Measurements from ENCODE around the gene ANO2. TPM values are rescaled to one million over a fixed set of nuclear protein-coding genes. Genes with fewer than 3 reads are reported as not detected.

ANO2 gene
- total RNA-seq, 1 experiment from 2014 or later: 2.9 TPM

DNA sequence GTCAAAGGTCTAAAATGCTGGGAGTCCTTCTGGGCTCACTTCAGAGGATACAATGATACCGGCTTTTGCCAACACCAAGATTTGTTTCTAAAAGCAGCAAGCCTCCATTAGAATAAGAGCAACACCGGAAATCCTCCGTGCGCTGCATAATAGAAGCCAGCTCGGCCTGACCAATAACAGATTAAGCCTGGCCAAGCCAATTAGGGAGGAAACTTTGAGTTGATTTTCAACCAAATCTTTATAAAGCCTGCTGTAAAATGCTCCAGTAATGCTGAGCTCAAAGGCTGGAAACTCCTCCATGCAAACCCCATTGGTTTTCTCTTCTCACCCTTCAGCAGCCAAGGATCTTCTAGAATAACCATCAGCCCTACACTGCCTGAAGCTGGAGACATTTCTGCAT, 363.0 kb downstream of the ANO2 start:
- DNase-seq (ENCODE audit: low read depth): no peak

DNA sequence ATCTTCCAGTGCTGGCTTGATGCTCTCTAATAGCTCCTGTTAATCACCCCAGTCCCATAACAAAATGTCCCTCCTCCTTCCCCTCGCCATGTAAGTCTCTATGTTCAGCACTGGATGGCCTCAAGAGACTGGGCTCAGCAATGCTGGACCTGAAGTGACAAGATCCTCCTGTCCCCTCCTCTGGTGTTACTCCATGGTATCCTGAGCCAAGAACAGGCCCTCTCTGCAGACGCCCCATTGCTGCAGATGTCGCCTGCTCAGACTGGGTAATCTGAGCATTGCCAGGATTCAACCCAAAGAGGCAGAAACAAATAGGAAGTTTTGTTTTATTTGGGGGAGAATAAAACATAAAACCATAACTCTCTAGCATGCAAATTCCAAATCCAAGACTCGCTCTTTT, 363.4 kb downstream of the ANO2 start:
- DNase-seq (ENCODE audit: low read depth): no peak

DNA sequence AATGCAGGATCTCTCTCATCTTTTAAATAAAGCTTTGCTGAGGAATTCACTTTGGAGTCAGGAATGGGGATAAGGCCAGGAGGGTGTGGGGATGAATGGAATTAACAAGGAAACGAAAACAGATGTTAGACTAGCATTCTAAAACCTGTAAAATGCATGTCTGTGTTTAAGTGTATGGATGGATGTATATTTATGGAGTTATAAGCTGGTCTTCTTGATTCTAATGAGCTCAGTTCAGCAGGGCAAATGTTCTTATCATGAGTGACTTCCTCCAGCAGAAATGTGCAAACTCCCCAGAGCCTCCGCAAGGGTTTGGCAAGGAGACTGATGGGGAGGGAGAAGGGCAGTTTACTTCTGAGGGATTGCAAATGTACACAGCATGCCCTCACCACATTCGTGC, 364.0 kb downstream of the ANO2 start:
- no peak for DNase-seq (ENCODE audit: low read depth)

DNA sequence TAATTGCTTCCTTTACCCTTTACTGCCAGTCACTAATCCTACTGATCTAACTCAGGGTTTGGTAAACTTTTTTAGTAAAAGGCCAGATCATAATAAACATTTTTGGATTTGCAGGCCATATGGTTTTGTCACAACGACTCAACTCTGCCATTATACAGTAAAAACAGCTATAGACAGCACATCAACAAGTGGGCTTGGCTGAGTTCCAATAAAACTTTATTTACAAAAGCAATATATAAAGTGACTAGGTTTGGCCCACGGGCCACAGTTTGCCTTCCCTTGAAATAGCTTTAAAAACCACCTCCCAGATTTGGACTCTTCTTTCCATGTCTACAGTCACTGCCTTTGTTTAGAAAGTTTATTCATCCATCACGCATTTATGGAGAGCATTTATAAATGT, 366.3 kb downstream of the ANO2 start:
- no peak for DNase-seq (ENCODE audit: low read depth)

DNA sequence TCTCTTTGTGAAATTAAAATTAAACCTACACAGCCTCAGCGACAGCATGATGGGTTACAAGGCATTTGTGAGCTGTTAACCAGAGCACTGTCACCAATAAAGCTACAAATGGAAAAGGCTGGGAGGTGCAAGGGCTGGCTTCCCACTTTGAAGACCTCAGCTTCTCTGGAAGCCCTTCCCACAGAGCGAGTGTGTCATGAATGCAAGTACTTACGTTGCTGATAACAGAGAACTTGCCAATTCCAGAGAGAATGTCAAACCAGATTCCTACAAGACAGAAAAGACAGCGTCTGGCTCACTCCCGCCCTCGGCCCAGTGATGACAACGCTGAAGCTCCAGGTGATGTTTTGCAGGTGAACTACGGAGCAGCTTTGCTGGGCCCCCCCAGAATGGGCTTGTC, 367.3 kb downstream of the ANO2 start:
- no peak for DNase-seq (ENCODE audit: low read depth)

DNA sequence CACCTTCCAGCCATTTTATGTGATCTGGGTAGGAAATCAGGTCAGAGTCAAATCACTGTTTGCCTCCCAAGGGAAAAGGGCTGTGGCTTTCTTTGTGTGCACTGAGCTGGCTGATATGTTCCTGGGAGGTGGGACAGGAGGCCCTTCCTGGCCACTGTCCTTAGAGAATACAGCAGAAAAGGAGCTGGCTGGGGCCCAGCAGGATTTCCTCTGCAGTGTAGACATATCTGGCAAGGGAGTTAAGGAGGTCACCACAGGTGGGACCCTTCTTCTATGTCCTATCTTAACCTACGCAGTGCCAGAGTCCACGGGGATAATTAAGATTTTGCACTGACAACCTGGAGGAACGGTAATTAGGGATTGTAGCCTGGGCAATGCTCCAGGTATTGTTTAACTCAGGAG, 367.8 kb downstream of the ANO2 start:
- no peak for DNase-seq (ENCODE audit: low read depth)

DNA sequence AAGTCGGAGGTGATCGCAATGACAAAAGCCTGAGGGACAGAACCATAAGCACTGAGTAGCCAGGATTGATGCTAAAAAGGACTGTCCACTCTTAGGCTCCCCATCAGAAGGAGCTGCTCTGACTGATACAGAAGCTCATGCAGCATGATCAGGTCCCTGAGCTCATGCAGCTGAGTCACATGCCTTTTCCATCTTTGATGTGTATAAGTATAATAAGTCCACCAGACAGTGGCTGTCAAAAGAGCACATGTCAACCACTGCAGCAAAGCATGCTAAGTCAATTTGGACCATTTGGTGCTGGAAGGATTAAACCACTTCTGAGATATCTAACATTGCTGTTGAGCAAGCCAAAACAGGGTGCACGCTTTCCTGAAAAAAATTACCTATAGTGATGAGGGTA, 369.1 kb downstream of the ANO2 start:
- no peak for DNase-seq (ENCODE audit: low read depth)

DNA sequence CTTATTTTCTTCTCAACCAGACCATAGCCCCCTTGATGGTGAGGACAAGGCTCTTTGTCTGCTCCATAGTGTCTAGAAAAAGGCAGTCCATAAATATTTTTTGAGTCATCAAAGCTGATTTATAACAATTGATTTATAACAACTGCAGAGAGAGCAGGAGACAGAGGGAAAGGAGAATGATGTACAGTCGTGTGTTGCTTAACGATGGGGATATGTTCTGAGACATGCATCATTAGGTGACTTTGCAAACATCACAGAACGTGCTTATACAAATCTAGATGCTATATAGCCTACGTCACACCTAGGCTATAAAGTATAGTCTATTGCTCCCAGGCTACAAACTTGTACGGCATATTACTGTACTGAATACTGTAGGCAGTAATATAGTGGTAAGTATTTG, 369.8 kb downstream of the ANO2 start:
- DNase-seq (ENCODE audit: low read depth): no peak

DNA sequence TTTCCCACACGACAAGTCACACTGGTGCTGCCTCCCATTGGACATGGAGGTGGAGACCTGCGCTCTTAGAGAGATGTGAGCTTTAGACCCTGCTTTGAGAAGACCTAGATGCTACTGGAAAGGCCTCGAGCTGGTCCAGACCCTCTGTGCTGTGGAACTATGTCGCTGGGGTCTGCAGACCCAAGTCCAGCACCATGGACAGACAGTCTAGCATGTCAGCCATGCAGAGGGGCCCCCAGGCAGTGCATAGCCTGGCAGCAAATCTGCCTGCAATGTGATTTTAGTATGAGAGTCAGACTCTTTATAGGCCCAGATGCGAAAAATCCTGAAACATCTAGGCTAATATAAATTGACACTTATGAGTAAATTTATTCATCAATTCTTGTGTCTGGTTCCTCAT, 371.7 kb downstream of the ANO2 start:
- no peak for DNase-seq (ENCODE audit: low read depth)

DNA sequence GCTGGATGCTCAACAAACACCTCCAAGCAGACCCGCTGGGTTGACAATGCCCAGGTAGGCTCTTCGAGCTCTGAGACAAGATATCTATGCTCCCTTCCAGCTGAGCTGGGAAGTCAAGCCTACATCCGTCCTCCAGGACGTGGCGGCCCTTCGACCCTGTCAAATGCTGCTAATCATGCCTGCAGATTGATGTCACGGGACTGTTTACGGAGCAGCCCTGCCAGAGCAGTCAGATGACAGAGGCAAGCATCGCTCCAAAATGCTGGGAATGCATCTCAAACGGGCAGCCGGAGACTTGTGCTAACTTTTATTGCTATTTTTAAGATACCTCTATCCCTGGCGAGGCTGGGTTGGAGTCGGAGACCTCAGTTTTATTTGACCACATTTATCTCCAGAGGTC, 373.9 kb downstream of the ANO2 start:
- DNase-seq (ENCODE audit: low read depth): no peak

DNA sequence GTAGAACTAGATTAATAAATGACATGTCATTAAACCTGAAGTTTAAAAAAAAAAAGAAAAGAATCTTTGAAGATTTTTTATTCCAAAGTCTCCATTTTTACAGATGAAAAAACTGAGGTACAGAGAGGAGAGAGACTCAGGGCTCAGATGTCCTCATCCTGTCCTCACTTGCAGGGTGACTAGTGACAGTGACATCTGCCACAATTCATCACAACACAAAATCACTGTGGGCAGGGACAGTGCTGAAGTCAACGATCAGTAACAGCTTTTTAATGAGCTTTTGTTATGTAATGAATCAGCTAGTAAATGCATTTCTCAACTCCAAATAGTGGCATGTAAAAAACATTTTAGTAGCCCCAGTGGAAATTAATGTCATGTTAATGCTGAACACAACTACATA, 374.6 kb downstream of the ANO2 start:
- no peak for DNase-seq (ENCODE audit: low read depth)

DNA sequence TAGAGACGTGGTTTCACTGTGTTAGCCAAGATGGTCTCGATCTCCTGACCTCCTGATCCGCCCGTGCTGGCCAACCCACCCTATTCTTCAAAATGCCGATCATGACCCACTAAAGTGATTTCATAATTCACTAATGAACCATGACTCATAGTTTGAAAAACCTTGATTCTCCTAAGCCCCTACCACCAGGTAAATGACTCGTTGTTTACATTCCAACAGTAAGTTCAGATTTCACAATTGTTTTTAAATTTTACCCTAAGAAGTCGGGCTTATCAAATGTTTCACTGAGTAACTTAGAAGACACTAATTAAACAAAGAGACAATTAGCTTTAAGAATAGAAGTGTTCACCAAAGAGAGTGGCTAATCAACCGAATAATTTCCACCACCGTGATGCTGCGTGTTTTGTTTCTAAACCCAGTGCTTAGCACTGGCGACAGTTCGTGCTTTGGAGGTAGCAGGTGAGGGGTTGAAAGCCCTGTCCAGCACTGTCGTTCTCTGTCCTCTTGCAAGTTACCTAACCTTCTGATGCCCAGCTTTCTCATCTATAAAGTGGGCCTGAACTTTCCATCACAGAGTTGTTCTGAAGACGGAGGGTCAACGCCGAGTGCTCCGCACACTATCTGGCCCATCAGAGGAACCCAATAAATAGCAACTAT, 376.6 kb downstream of the ANO2 start:
- no peak for DNase-seq (ENCODE audit: low read depth)

DNA sequence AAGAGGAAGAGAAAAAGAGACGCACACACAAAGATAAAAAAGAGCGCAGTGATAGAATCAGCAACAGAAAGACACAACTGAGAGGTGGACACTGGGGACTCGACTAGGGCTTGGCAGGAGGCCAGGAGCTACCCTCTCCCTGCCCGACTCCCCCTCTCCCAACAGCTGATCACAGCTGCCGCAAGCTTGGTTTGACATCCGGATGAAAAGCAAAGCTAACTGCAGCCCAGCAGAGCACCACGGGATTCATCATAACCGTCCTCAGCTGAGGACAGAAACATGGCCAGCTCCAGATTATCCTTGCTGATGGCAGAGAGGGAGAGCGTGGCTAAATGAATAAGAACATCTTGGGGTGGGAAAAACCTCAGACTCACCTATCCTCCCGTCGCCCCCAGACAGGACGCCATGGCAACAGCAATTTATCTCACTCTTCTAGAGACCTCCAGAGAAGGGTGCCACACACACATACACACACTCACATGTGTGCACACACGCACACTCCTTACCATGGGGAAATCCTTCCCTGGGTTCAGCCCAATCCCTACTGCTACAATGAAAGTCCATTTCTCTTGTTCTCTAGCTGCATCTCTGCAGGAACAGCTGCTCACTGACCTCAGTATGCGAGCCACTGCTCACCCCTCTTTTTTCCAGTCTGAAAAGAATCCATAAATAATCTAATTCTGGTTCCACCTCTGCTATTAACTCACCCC, 377.9 kb downstream of the ANO2 start:
- no peak for DNase-seq (ENCODE audit: low read depth)

DNA sequence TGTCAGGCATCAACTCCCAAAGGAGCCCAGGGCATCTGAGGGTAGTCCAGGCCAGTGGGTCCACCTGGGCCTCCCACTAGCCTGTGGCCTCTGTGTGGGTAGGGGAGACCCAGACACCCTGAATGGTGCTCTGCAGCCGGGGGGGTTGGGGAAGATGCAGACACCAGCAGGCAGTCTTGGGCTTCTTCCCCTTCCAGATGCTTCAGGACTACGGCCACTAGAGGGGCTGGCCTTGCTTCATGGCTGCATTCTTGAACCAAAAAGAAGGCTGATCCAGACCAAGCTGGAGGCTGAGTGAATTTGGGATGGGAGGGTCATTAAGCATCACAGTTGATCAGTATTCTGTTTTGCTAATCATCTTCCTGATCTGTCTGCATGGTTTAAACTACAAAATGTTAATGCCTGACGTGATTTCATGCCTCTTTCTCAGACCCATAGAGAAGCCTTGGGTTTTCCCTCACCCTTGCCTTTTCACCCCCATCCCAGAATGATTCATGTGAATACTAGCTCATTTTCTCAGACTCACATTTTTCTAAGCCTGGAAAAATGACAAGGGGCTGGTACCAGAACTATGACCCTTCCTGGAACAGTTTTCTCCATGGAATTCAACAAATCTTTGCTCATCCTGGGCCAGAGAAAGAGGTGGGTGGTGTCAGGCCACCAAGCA, 379.0 kb downstream of the ANO2 start:
- DNase-seq (ENCODE audit: low read depth): peak; percentile 54

DNA sequence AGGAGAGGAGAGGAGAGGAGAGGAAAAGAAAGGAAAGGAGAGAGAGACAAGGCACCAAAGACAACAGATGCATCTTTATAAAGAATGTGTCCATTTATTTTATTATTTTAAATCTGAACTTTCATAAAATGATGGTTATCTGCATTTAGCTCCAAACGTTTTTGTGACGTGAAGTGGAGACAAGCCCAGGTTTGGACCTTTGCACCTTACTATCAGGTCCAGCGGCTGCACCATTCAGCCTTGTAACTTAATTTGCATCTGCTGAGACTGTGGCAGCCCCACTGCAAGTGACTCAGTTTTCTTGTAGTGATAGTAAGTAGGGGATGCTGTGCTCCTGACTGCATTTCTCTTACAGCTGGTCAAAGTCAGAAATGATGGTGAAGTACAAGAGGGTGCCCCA, 382.5 kb downstream of the ANO2 start:
- DNase-seq (ENCODE audit: low read depth): no peak

DNA sequence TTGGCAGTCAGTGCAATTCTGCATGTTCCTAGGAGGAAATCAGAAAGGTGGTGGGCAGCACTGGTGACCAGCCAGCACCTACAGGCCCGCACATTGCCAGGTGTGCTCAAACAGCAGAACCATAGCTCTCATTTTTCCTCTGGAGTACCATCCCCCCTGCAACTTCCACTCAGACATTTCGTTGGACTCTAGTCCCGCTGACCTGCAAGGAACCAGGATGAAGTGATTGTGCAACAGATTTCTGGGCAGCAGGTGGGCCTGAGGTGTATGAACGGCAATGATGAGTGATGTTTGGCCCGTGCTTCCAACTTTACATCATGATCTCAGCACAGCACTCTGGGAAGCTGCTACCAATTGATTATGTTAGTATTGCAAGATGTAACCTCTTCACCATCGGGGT, 383.2 kb downstream of the ANO2 start:
- DNase-seq (ENCODE audit: low read depth): no peak

DNA sequence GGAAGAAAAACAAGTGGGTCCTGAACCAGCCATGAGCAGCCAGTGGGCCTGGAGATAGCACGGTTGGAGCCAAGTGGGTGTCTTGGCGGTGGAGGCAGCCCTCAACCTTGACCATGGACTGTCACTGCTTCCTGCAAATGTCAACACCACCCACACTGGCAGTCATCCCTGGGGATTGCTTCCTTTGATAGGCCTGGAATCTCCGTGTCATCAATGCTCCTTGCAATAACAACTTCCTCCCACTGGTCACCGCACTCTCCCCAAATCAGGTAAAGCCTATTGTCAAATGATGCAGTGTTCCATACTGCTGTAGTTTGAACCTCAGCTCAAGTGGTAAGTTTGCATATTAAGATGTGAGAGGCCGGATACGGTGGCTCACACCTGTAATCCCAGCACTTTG, 384.0 kb downstream of the ANO2 start:
- DNase-seq (ENCODE audit: low read depth): no peak

DNA sequence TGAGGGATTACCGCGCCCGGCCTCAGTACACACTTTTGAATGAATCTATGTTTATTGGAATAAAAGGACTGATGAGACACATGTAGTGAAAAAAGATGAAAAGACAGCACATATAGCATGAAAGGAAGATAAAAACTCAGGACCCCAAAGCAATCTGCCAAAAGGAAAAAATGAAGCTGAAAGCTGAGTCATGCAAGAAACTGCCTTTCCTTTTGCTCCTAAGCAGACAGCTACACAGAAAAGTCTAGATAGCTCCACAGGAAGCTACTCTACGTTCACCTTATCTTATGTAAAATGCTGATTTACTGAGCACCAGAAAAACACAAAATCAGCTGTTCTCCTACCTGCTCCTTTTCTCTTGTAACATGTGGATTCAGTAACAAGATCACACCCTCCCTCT, 384.8 kb downstream of the ANO2 start:
- DNase-seq (ENCODE audit: low read depth): no peak

DNA sequence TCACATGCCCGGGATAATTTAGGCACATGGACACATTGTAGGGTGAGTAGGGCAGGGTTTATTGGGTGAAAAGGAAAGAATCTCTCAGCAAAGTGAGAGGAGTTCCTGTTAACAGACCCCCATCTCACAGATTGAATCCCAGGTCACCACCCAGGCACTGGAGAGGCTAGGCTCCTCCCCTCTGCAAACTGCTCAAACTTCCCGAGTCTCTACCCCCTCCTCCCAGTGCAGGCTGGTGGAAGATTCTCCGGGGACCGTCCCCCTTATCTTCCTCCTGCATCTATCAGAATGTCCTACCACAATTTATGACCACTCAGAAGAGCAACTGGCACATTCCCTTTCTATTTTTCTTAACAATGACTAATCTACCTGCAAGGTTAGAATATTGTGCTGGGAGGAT, 387.2 kb downstream of the ANO2 start:
- DNase-seq (ENCODE audit: low read depth): no peak

DNA sequence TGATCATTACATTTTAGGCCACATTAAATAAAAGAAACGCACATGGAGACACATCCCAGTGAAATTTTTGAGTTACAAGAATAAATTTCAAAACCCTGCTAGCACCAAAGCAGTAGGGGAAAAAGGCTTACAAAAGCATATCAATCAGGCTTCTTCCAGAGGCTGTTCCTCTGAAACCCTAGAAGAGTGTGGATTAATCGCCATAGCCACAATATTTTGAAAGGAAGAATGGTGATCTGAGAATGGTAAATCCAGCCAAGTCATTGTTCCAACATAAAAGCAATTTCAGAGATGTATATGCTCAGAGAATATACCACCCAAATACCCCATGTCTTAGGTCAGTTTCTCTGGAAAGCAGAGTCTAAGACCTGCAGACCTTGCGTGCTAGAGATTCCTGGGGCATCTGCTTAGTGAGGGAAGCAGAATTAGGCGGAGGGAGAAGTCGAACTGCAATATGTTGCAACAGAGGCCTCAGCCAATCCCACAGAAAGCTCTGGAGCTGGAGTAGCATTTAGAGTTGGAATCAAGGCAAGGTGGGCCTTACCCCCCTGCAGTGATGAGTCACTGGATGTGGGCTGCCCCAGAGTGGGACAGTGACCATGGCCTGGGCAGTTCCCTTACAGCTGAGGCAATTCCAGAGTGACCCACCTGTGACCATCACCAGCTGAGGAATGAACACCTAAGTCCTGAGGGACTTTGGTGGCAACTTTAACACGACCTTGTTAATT, 387.9 kb downstream of the ANO2 start:
- DNase-seq (ENCODE audit: low read depth): peak; percentile 46

DNA sequence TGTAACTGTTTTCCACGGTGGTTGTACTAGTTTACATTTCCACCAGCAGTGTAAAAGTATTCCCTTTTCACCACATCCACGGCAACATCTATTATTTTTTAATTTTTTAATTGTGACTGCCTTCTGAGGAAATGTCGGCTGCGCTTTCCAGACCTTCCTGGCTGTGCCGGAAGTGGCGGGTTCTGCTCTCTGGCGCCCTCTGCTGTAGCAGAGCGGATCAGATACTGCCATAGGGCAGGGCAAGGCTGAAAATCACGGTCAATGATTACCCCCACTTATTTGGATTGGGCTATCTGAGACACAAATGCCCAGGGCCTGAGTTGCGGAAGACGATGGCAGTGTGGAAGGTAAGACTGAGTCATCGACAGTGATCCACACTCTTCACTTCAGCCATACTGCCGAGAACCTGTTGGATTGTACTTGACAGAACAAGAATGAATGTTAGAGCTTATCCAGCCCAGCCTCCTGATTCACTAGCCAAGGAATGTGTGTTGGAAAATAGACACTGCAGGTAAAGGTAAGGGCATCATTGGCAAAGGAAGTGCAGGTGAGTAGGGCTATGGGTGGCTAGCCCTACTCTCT, 388.9 kb downstream of the ANO2 start:
- no peak for DNase-seq (ENCODE audit: low read depth)

DNA sequence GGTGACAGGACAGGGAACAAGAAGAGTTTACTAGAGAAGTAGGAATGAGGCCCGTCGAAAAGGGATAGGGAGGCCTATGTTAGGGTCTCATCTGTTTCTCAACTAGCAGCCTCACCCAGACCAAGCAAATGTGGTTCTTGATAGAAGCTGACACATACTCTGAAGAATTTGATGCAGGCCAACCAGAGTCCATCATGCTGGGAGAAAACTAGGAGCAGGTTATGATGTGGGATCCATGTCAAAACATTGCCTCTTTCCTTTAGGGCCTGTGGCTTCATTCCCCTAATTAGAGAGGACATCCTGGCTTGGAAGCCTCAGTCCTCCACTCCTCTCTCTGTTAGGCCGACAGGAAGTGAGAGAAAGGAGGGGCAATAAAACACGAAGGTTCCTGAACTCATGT, 390.3 kb downstream of the ANO2 start:
- DNase-seq (ENCODE audit: low read depth): peak; percentile 94

Data from RPMI7951 (cell line).